Aorta (tissue), 5 donors: Measurements from ENCODE around the gene FAM3D. TPM values are rescaled to one million over a fixed set of nuclear protein-coding genes. Genes with fewer than 3 reads are reported as not detected.
"Not testable (repeated sequence)": the region's sequence is repeated elsewhere in the genome, so short reads cannot be mapped to it uniquely, and the experiment has no call there.

Source experiments
- ATAC-seq: fragments of 200-7000 bp; cut with Tn5 transposase; one replicate; pipeline ENCODE4 v1.9.1; 2022; ENCODE audit warnings: moderate library complexity; ENCODE audit not compliant: low FRiP score
- DNase-seq, 2 donors: peaks; one replicate each; pipeline ENCODE4 v3.0.0-alpha.2; 2020
- H3K27ac ChIP-seq, 2 donors: one replicate each; pipeline ENCODE4 v1.5.1; 2013; ENCODE audit warnings: low read length in 2 of 2, mild to moderate bottlenecking in 2 of 2, moderate library complexity in 2 of 2, control low read depth in 1 of 2, inconsistent platforms in 1 of 2, low read depth in 1 of 2
- H3K27me3 ChIP-seq, 2 donors: one replicate each; pipeline ENCODE4 v1.6.1; 2013; ENCODE audit warnings: control low read depth in 1 of 2, low read length in 1 of 2, mild to moderate bottlenecking in 1 of 2, moderate library complexity in 1 of 2; ENCODE audit not compliant: insufficient read depth in 2 of 2, control insufficient read depth in 1 of 2
- H3K36me3 ChIP-seq, 2 donors: one replicate each; pipeline ENCODE4 v1.6.1; 2013; ENCODE audit warnings: control low read depth in 1 of 2, low read length in 1 of 2, mild to moderate bottlenecking in 1 of 2; ENCODE audit not compliant: insufficient read depth in 2 of 2, control insufficient read depth in 1 of 2
- H3K4me1 ChIP-seq, 2 donors: one replicate each; pipeline ENCODE4 v1.6.1; 2013; ENCODE audit warnings: low read length in 2 of 2, control low read depth in 1 of 2, mild to moderate bottlenecking in 1 of 2, moderate library complexity in 1 of 2; ENCODE audit not compliant: insufficient read depth in 2 of 2, control insufficient read depth in 1 of 2
- H3K4me3 ChIP-seq, 2 donors: one replicate each; pipeline ENCODE4 v1.5.1; 2013; ENCODE audit warnings: low read length in 2 of 2, control low read depth in 1 of 2, mild to moderate bottlenecking in 1 of 2
- H3K9me3 ChIP-seq: one replicate; pipeline ENCODE4 v1.6.1; 2013; ENCODE audit warnings: mild to moderate bottlenecking, low read length; ENCODE audit not compliant: control insufficient read depth
- WGBS, 2 donors: extraction: QIAGEN DNeasy Blood & Tissue Kit; methylation state at CpG; one replicate each; pipeline ENCODE4 v1.1.7; 2013; 5-methylcytosine and 5-hydroxymethylcytosine counted together
- intact Hi-C, 2 donors: fragments of 100-400 bp; cut with DNase I; formaldehyde crosslinking; loops; one replicate each; pipeline versions ENCODE4 v1.14.2 to v1.15.0; 2022
- polyA plus RNA-seq, 2 donors: library from polyadenylated mRNA; stranded (reverse); fragments of 200-250 nt; gene quantifications; one replicate each; pipeline ENCODE4 v1.2.3, GENCODE V29; 2013
- total RNA-seq, 2 donors: library from RNA; stranded (reverse); fragmentation: NEBNext Ultra II Directional; extraction: Animal tissue kit (Norgen Biotek cat#: 25700); gene quantifications; one replicate each; pipeline ENCODE4 v1.2.1, GENCODE V29; 2021
- donor health status: healthy with polysubstance abuse.
- donor health status: Bipolar disorder and iron deficiency.
- donor health status: DM: no; HTN: no; CAD: no.
- donor health status: DM: no; HTN: no; CAD: no.
- donor health status: DM: yes; HTN: yes; CAD: no.

FAM3D gene
- total and polyA plus RNA-seq, 4 donors: 0.54 to 8.8 TPM; not detected in 2

DNA sequence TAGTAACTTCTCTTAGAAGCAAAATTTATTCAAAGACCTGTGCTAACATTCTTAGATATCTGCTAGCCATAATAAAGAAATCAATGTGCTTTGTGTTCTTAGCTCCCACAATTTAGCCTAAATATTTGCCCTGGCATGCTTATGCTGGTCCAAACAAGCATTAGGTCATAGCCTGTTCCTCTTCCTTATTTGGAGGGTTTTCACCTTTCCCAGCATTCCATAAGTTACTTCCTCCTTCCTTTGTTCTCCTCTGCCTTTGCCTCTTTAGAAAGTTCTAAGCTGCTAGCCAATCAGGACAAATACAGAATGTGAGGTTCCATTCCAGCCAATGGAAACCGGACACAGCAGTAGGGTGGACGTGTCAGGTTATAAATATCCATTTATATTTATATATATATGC is 37.7 kb upstream of the FAM3D start:
- H3K36me3 ChIP-seq, H3K9me3 ChIP-seq, H3K27ac ChIP-seq, intact Hi-C loops, H3K4me3 ChIP-seq, DNase-seq, ATAC-seq, H3K27me3 ChIP-seq, H3K4me1 ChIP-seq: not testable (repeated sequence)
- 37 to 49% methylated on average over 2 of the region's 2 CpGs for WGBS, 2 donors

DNA sequence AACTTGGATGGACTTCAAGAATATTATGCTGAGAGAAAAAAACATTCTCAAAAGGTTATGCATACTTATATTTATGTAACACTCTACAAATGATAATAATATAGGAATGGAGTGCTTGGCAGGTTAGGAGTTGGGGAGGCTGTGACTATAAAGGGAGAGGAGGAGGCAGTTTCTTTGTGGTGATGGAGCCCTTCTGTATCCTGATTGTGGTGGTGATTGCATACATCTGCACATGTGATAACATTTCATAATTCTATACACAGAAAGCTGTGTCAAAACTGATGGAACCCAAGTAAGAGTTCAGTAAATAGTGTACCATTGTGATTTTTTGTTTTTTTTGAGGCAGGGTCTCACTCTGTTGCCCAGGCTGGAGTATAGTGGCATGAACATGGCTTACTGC is 31.7 kb upstream of the FAM3D start:
- DNase-seq (no peak), ATAC-seq (no peak)
- Histone ChIP-seq H3K27ac (no peak overlapping the region), H3K36me3 (no peaks in the 10 kb centered on the region), H3K27me3 (no peaks in the 10 kb centered on the region), H3K9me3 (no peaks in the 10 kb centered on the region), H3K4me1 (no peaks in the 10 kb centered on the region), H3K4me3 (no peak overlapping the region)
- intact Hi-C loops: no loop called here

- no peaks in the 10 kb centered on the region for H3K9me3 ChIP-seq
- H3K4me3 ChIP-seq: no peak overlapping the region
- DNase-seq: no peak
- no peaks in the 10 kb centered on the region for H3K4me1 ChIP-seq
- H3K27me3 ChIP-seq: no peaks in the 10 kb centered on the region
- intact Hi-C loops: no loop called here
- no peaks in the 10 kb centered on the region for H3K36me3 ChIP-seq
- H3K27ac ChIP-seq: no peak overlapping the region
- ATAC-seq: no peak
Observed at GRCh38 chr3:58697561-58697960, 31.0 kb upstream of the FAM3D start.

DNA sequence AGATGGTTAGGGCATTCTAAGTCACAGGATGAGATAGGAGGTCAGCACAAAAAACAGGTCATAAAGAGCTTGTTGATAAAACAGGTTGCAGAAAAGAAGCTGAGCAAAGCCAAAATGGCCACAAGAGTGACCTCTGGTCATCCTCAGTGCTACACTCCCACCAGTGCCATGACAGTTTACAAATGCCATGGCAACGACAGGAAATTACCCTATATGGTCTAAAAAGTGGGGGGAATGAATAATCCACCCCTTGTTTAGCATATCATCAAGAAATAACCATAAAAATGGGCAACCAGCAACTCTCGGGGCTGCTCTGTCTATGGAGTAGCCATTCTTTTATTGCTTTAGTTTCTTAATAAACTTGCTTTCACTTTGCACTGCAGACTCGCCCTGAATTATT is 30.2 kb upstream of the FAM3D start:
- H3K36me3 ChIP-seq, intact Hi-C loops, H3K4me1 ChIP-seq, H3K27ac ChIP-seq, H3K27me3 ChIP-seq, ATAC-seq, H3K9me3 ChIP-seq, H3K4me3 ChIP-seq, DNase-seq: not testable (repeated sequence)
- WGBS, 2 donors: 82 to 87% methylated on average over 3 of the region's 3 CpGs

GRCh38 chr3:58696093-58696492 is 29.5 kb upstream of the FAM3D start:
- no peaks in the 10 kb centered on the region for H3K9me3 ChIP-seq
- no peak overlapping the region for H3K27ac ChIP-seq
- no peaks in the 10 kb centered on the region for H3K4me1 ChIP-seq
- no peaks in the 10 kb centered on the region for H3K27me3 ChIP-seq
- intact Hi-C loops: no loop called here
- H3K4me3 ChIP-seq: no peak overlapping the region
- no peak for ATAC-seq
- WGBS, 2 donors: 55 to 69% methylated on average over 1 of the region's 1 CpG
- no peak for DNase-seq
- no peaks in the 10 kb centered on the region for H3K36me3 ChIP-seq

DNA sequence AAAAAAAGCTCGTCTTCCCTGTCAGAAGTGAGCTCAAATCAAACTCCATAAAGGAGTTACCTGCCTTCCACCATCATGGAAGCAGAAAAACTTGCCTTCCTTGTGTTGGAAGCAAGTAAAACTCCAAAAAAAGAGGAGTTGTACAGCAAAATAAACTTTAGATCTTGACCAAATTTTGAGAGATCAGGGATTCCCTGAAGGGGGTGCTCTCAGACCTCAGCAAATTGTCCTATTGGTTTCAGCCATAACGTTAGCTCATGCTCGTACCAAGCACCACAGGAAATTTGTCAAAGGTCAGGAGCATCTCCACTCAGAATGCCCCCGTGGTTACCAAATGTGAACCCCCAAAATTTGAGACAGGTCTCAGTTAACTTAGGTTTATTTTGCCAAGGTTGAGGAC is 28.7 kb upstream of the FAM3D start:
- intact Hi-C loops, H3K9me3 ChIP-seq, H3K4me3 ChIP-seq, ATAC-seq, DNase-seq, H3K27ac ChIP-seq, H3K36me3 ChIP-seq, H3K4me1 ChIP-seq, H3K27me3 ChIP-seq: not testable (repeated sequence)
- 75% methylated on average over 4 of the region's 4 CpGs for WGBS, 2 donors

- H3K4me1 ChIP-seq: no peaks in the 10 kb centered on the region
- no peaks in the 10 kb centered on the region for H3K36me3 ChIP-seq
- H3K9me3 ChIP-seq: peaks cover 1% of the 10 kb centered on the region
- intact Hi-C loops: no loop called here
- WGBS, 2 donors: 74 to 75% methylated on average over 7 of the region's 7 CpGs
- H3K4me3 ChIP-seq: no peak overlapping the region
- ATAC-seq (no peak), DNase-seq (no peak)
- no peaks in the 10 kb centered on the region for H3K27me3 ChIP-seq
- no peak overlapping the region for H3K27ac ChIP-seq
Observed at GRCh38 chr3:58693940-58694850, 27.6 kb upstream of the FAM3D start.

- DNase-seq (no peak), ATAC-seq (no peak)
- H3K4me3 ChIP-seq: no peak overlapping the region
- H3K36me3 ChIP-seq: no peaks in the 10 kb centered on the region
- H3K4me1 ChIP-seq: no peaks in the 10 kb centered on the region
- no peak overlapping the region for H3K27ac ChIP-seq
- intact Hi-C loops: no loop called here
- H3K27me3 ChIP-seq: no peaks in the 10 kb centered on the region
- 90 to 92% methylated on average over 1 of the region's 1 CpG for WGBS, 2 donors
- H3K9me3 ChIP-seq: peaks cover 1% of the 10 kb centered on the region
Observed at GRCh38 chr3:58692484-58692883, 25.9 kb upstream of the FAM3D start.

DNA sequence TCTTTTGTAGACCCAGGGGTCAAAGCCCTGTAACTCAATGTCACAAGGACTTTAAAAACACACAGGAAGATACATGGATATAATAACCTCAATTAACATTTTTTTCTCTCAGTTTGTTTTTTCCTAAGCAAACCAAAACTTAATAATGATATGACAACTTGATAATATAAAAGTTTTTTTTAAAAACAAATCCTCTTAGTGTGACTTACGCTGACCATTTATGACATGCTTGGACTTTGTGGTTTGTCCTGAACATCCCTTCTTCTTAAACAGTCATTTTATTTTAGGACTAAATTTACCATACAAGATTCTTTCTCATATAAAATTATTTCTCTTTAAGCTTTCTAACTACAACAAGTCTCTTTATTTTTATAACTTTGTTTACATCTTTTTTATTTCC is 25.4 kb upstream of the FAM3D start:
- DNase-seq: no peak
- ATAC-seq: no peak
- Histone ChIP-seq H3K36me3 (no peaks in the 10 kb centered on the region), H3K4me1 (no peaks in the 10 kb centered on the region), H3K27ac (no peak overlapping the region), H3K27me3 (no peaks in the 10 kb centered on the region), H3K4me3 (no peak overlapping the region), H3K9me3 (peaks cover 1% of the 10 kb centered on the region)
- intact Hi-C loops: no loop called here
- WGBS, 2 donors: 93 to 94% methylated on average over 1 of the region's 1 CpG
